ENCODE data around the gene GPR137. TPM values are rescaled to one million over a fixed set of nuclear protein-coding genes. Genes with fewer than 3 reads are reported as not detected.

GPR137 gene
- total and polyA plus RNA-seq, 9 of the 15 experiments (the other 6 are each of a cell fraction or from before 2014, with no cell fraction given): 0.32 to 26.7 (median 10.7) TPM

GRCh38 chr11:64331569-64332371 is 46.1 kb downstream of the GPR137 start (continued):
- TF ChIP-seq RFX1 (IDR thresholded peaks at IDR 0.05) (no peak), MXI1 (IDR thresholded peaks at IDR 0.05; ENCODE audit: low read depth, low read length) (no peak), NFXL1 (CRISPR knock-in tag; IDR thresholded peaks at IDR 0.05) (no peak), U2AF2 (optimal IDR thresholded peaks at IDR 0.05; ENCODE audit: low read depth, low read length) (no peak), ZNF318 (IDR thresholded peaks at IDR 0.05; ENCODE audit: borderline replicate concordance in 1 of 2, low read depth in 1 of 2) (peak in 1 of 2 experiments; percentile 81; a peak in 1 of 4 replicates), SMARCB1 (IDR thresholded peaks at IDR 0.05; ENCODE audit: insufficient read length, low read depth) (no peak), NCOA6 (IDR thresholded peaks at IDR 0.05) (no peak), HMG20B (CRISPR knock-in tag; IDR thresholded peaks at IDR 0.05) (no peak), E2F4 (CRISPR knock-in tag; IDR thresholded peaks at IDR 0.05; ENCODE audit: low read depth) (no peak), SMAD3 (CRISPR knock-in tag; conservative IDR thresholded peaks at IDR 0.05) (no peak), SMARCA5 (IDR thresholded peaks at IDR 0.05) (peak; percentile 96), ILK (tag; IDR thresholded peaks at IDR 0.05; ENCODE audit: borderline replicate concordance, low read depth) (no peak), C11orf30 (IDR thresholded peaks at IDR 0.05; ENCODE audit: low read depth) (peak; percentile 82), MLLT1 (IDR thresholded peaks at IDR 0.05) (peak; percentile 90 to 92), RBM25 (IDR thresholded peaks at IDR 0.05; ENCODE audit: low read depth, low read length, severe bottlenecking) (no peak), ZNF354B (CRISPR knock-in tag; IDR thresholded peaks at IDR 0.05) (no peak), ZNF224 (CRISPR knock-in tag; IDR thresholded peaks at IDR 0.05) (no peak)
- TF ChIP-seq, protein P1, sequence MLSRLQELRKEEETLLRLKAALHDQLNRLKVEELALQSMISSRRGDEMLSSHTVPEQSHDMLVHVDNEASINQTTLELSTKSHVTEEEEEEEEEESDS (CRISPR knock-in tag; IDR thresholded peaks at IDR 0.05): no peak
